Measurements from ENCODE around the gene C12orf60. TPM values are rescaled to one million over a fixed set of nuclear protein-coding genes. Genes with fewer than 3 reads are reported as not detected.

The C12orf60 gene
- total RNA-seq, 3 donors from 2014 or later (not counting 1 experiment from before 2014, with no cell fraction given) = 0.28 to 0.79 (median 0.33) TPM

GRCh38 chr12:14824012-14824634 lies 20.7 kb downstream of the C12orf60 start:
- H3K4me1 Mint-ChIP-seq = no peaks in the 10 kb centered on the region
- H3K27ac Mint-ChIP-seq = no peak overlapping the region
- Histone ChIP-seq H3K4me3 (ENCODE audit: low read length) (no peak overlapping the region), H3K9me3 (ENCODE audit: control insufficient read depth, insufficient read depth, low read length) (no peaks in the 10 kb centered on the region), H3K4me1 (ENCODE audit: control insufficient read depth, insufficient read depth, low read length) (no peaks in the 10 kb centered on the region), H3K27me3 (ENCODE audit: control insufficient read depth, insufficient read depth, low read length) (no peaks in the 10 kb centered on the region), H3K27ac (ENCODE audit: low read length) (no peak overlapping the region), H3K36me3 (ENCODE audit: control insufficient read depth, insufficient read depth, low read length) (no peaks in the 10 kb centered on the region)
- DNase-seq (no peak), ATAC-seq (no peak)
- H3K4me3 Mint-ChIP-seq = no peak overlapping the region
- no peak for TF ChIP-seq CTCF (IDR thresholded peaks at IDR 0.05)
- H3K9me3 Mint-ChIP-seq = no peaks in the 10 kb centered on the region
- WGBS (ENCODE audit: insufficient coverage) = no CpG with 5 or more reads among the region's 1 CpG
- no peaks in the 10 kb centered on the region for H3K36me3 Mint-ChIP-seq
- peaks cover 10 to 20% of the 10 kb centered on the region in 2 donors for H3K27me3 Mint-ChIP-seq (ENCODE audit: low read depth in 2 of 2)
- intact Hi-C loops (cut with micrococcal nuclease) = no loop called here

- ATAC-seq (no peak), DNase-seq (no peak)
- Histone ChIP-seq H3K36me3 (ENCODE audit: control insufficient read depth, insufficient read depth, low read length) (no peaks in the 10 kb centered on the region), H3K27ac (ENCODE audit: low read length) (no peak overlapping the region), H3K4me1 (ENCODE audit: control insufficient read depth, insufficient read depth, low read length) (no peaks in the 10 kb centered on the region), H3K27me3 (ENCODE audit: control insufficient read depth, insufficient read depth, low read length) (no peaks in the 10 kb centered on the region), H3K4me3 (ENCODE audit: low read length) (no peak overlapping the region), H3K9me3 (ENCODE audit: control insufficient read depth, insufficient read depth, low read length) (no peaks in the 10 kb centered on the region)
- H3K27me3 Mint-ChIP-seq (ENCODE audit: low read depth in 2 of 2) = peaks cover 8 to 10% of the 10 kb centered on the region in 2 donors
- H3K27ac Mint-ChIP-seq = no peak overlapping the region
- no peaks in the 10 kb centered on the region for H3K4me1 Mint-ChIP-seq
- intact Hi-C loops (cut with micrococcal nuclease) = no loop called here
- H3K9me3 Mint-ChIP-seq = no peaks in the 10 kb centered on the region
- H3K4me3 Mint-ChIP-seq = no peak overlapping the region
- H3K36me3 Mint-ChIP-seq = no peaks in the 10 kb centered on the region
- TF ChIP-seq CTCF (IDR thresholded peaks at IDR 0.05) = no peak
These were observed 21.8 kb downstream of the C12orf60 start for GRCh38 chr12:14825256-14825655.

GRCh38 chr12:14826491-14826890 lies 23.0 kb downstream of the C12orf60 start:
- WGBS (ENCODE audit: insufficient coverage) = 96% methylated on average over 5 of the region's 5 CpGs
- Mint-ChIP-seq H3K9me3 (no peaks in the 10 kb centered on the region), H3K4me1 (no peaks in the 10 kb centered on the region), H3K27ac (no peak overlapping the region), H3K27me3 (ENCODE audit: low read depth in 2 of 2) (peaks cover 5 to 9% of the 10 kb centered on the region in 2 donors), H3K36me3 (no peaks in the 10 kb centered on the region), H3K4me3 (no peak overlapping the region)
- intact Hi-C loops (cut with micrococcal nuclease) = no loop called here
- H3K9me3 ChIP-seq (ENCODE audit: control insufficient read depth, insufficient read depth, low read length) = no peaks in the 10 kb centered on the region
- H3K27me3 ChIP-seq (ENCODE audit: control insufficient read depth, insufficient read depth, low read length) = no peaks in the 10 kb centered on the region
- no peaks in the 10 kb centered on the region for H3K4me1 ChIP-seq (ENCODE audit: control insufficient read depth, insufficient read depth, low read length)
- ATAC-seq (no peak), DNase-seq (no peak)
- H3K27ac ChIP-seq (ENCODE audit: low read length) = no peak overlapping the region
- no peaks in the 10 kb centered on the region for H3K36me3 ChIP-seq (ENCODE audit: control insufficient read depth, insufficient read depth, low read length)
- no peak for TF ChIP-seq CTCF (IDR thresholded peaks at IDR 0.05)
- no peak overlapping the region for H3K4me3 ChIP-seq (ENCODE audit: low read length)

GRCh38 chr12:14827043-14827442 lies 23.6 kb downstream of the C12orf60 start:
- no peaks in the 10 kb centered on the region for H3K36me3 Mint-ChIP-seq
- ATAC-seq = no peak
- no peak for TF ChIP-seq CTCF (IDR thresholded peaks at IDR 0.05)
- no peak overlapping the region for H3K4me3 Mint-ChIP-seq
- H3K27me3 Mint-ChIP-seq (ENCODE audit: low read depth in 2 of 2) = peaks cover 8 to 13% of the 10 kb centered on the region in 2 donors
- Histone ChIP-seq H3K4me1 (ENCODE audit: control insufficient read depth, insufficient read depth, low read length) (no peaks in the 10 kb centered on the region), H3K4me3 (ENCODE audit: low read length) (no peak overlapping the region), H3K36me3 (ENCODE audit: control insufficient read depth, insufficient read depth, low read length) (no peaks in the 10 kb centered on the region), H3K9me3 (ENCODE audit: control insufficient read depth, insufficient read depth, low read length) (no peaks in the 10 kb centered on the region), H3K27ac (ENCODE audit: low read length) (no peak overlapping the region), H3K27me3 (ENCODE audit: control insufficient read depth, insufficient read depth, low read length) (no peaks in the 10 kb centered on the region)
- H3K9me3 Mint-ChIP-seq = no peaks in the 10 kb centered on the region
- H3K4me1 Mint-ChIP-seq = no peaks in the 10 kb centered on the region
- no peak for DNase-seq
- no peak overlapping the region for H3K27ac Mint-ChIP-seq
- 79% methylated on average over 2 of the region's 2 CpGs for whole genome bisulfite sequencing (ENCODE audit: insufficient coverage)
- intact Hi-C loops (cut with micrococcal nuclease) = no loop called here
